ENCODE data around the gene TET3.

DNA sequence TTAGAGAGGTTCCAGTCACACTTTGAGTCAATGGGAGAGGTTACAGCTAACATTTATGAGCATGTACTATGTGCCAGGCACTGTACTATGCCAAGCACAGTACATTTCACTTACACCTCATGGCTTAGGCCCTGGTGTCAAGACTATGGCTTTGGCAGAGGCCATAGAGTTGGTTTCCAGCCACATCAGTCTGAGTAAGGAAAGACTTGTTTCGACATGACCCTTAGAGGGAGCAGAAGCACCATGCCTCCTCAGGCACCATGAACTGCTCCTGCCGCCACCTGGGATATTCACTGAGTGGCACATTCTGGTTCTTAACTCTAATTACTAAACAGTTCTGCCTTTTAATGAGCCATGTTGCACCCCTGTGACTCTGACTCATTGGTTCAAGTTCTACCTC, 45.3 kb upstream of the TET3 start:
- TF ChIP-seq, protein P1, sequence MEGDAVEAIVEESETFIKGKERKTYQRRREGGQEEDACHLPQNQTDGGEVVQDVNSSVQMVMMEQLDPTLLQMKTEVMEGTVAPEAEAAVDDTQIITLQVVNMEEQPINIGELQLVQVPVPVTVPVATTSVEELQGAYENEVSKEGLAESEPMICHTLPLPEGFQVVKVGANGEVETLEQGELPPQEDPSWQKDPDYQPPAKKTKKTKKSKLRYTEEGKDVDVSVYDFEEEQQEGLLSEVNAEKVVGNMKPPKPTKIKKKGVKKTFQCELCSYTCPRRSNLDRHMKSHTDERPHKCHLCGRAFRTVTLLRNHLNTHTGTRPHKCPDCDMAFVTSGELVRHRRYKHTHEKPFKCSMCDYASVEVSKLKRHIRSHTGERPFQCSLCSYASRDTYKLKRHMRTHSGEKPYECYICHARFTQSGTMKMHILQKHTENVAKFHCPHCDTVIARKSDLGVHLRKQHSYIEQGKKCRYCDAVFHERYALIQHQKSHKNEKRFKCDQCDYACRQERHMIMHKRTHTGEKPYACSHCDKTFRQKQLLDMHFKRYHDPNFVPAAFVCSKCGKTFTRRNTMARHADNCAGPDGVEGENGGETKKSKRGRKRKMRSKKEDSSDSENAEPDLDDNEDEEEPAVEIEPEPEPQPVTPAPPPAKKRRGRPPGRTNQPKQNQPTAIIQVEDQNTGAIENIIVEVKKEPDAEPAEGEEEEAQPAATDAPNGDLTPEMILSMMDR (IDR thresholded peaks at IDR 0.05; ENCODE audit: low read depth, low read length, poor library complexity, severe bottlenecking), result no peak
- TF ChIP-seq EZH2phosphoT487 (IDR thresholded peaks at IDR 0.05; ENCODE audit: borderline replicate concordance, low read length), result no peak
